WTC11 (cell line): ENCODE measurements around the gene C5orf63.

ENCODE experiments used
- ARID4B ChIP-seq: sonication (generic); formaldehyde crosslinking; IDR thresholded peaks from 2 replicates; pipeline ENCODE4 v1.8.0; 2023; ENCODE audit warnings: missing genetic modification reagents, mild to moderate bottlenecking, borderline replicate concordance
- ATF2 ChIP-seq: sonication (generic); formaldehyde crosslinking; IDR thresholded peaks from 2 replicates; pipeline ENCODE4 v1.8.1; 2022; ENCODE audit warnings: low read depth, missing genetic modification reagents, borderline replicate concordance
- CBFB ChIP-seq: sonication (generic); formaldehyde crosslinking; IDR thresholded peaks from 2 replicates; pipeline ENCODE4 v1.8.1; 2022; ENCODE audit warnings: mild to moderate bottlenecking, low read depth, missing genetic modification reagents
- CTCF ChIP-seq: fragments of 200-600 bp; IDR thresholded peaks from 2 replicates; pipeline ENCODE4 v1.8.0; 2022; ENCODE audit warnings: antibody characterized with exemption
- FOXJ3 ChIP-seq: sonication (generic); formaldehyde crosslinking; IDR thresholded peaks from 2 replicates; pipeline ENCODE4 v1.9.0; 2021; ENCODE audit warnings: missing genetic modification reagents, mild to moderate bottlenecking, borderline replicate concordance
- NFE2L1 ChIP-seq: sonication (generic); formaldehyde crosslinking; IDR thresholded peaks from 2 replicates; pipeline ENCODE4 v1.8.1; 2023; ENCODE audit warnings: missing genetic modification reagents
- NFYB ChIP-seq: sonication (generic); formaldehyde crosslinking; conservative IDR thresholded peaks from 2 replicates; pipeline ENCODE4 v1.8.0; 2022; ENCODE audit warnings: low read depth, missing genetic modification reagents
- NR2C2 ChIP-seq: sonication (generic); formaldehyde crosslinking; IDR thresholded peaks from 2 replicates; pipeline ENCODE4 v1.8.0; 2022; ENCODE audit warnings: mild to moderate bottlenecking, missing genetic modification reagents
- PRDM15 ChIP-seq: sonication (generic); formaldehyde crosslinking; IDR thresholded peaks from 2 replicates; pipeline ENCODE4 v1.8.0; 2022; ENCODE audit warnings: missing genetic modification reagents
- PREB ChIP-seq: sonication (generic); formaldehyde crosslinking; IDR thresholded peaks from 2 replicates; pipeline ENCODE4 v1.8.1; 2022; ENCODE audit warnings: mild to moderate bottlenecking, missing genetic modification reagents, moderate library complexity, borderline replicate concordance
- RELA ChIP-seq: sonication (generic); formaldehyde crosslinking; IDR thresholded peaks from 2 replicates; pipeline ENCODE4 v1.8.1; 2022; ENCODE audit warnings: missing genetic modification reagents, mild to moderate bottlenecking, borderline replicate concordance
- USF2 ChIP-seq: sonication (generic); formaldehyde crosslinking; IDR thresholded peaks from 2 replicates; pipeline ENCODE4 v1.8.1; 2023; ENCODE audit warnings: mild to moderate bottlenecking, missing genetic modification reagents, moderate library complexity

- no peak for TF ChIP-seq CTCF
- TF ChIP-seq RELA (CRISPR knock-in tag), result no peak
- TF ChIP-seq NFYB, result no peak
- TF ChIP-seq USF2, result no peak
- no peak for TF ChIP-seq ARID4B
- no peak for TF ChIP-seq FOXJ3 (CRISPR knock-in tag)
- no peak for TF ChIP-seq ATF2 (CRISPR knock-in tag)
- no peak for TF ChIP-seq PRDM15 (CRISPR knock-in tag)
- TF ChIP-seq PREB (CRISPR knock-in tag), result no peak
- no peak for TF ChIP-seq NR2C2 (CRISPR knock-in tag)
- TF ChIP-seq NFE2L1 (CRISPR knock-in tag), result no peak
- TF ChIP-seq CBFB (CRISPR knock-in tag), result no peak
These were observed 23.2 kb upstream of the C5orf63 start for GRCh38 chr5:127096328-127096993.
